IPS DF 4.7 (cell line): ENCODE measurements around the gene LAMA2.

Source experiments
- DNase-seq: peaks from one replicate; pipeline ENCODE4 v3.0.0-alpha.2; 2013; ENCODE audit warnings: low spot score; ENCODE audit errors: extremely low read depth

LAMA2 gene

DNA sequence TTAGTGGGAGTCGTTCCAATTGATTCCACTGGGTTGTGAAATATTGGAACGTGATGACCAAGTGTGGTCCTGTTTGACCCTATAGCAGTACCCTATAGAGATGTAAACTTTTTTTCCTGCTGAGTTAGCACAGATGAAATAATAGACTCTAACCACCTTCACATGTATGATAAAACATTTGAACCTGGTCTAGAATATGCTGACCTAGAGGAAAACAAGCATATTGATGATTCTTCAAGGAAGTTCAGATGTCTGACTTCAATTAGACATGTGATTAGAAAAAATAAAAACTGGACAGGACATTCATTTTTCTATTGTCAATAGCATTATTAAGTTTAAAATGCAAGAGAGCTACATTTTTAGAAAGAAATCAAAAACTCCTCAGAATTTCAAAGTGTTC lies 424.9 kb downstream of the LAMA2 start:
- no peak for DNase-seq

DNA sequence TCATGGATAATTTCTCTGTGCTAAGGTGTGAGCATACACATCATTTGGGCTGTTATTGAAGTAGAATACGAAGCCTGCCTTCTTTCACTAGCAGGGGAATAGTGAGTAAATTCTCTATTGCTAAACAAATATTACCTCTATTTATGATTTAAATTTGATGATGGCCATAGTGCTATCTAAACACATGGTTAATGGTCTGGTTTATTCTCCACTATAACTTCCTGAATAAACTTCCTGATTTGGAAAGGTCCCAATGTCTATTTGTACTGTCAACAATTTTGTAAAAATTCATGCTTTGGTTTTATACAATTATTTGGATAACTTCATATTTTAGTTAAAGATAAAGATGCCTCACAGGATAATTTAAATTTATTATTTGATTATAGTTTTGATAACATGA lies 426.2 kb downstream of the LAMA2 start:
- no peak for DNase-seq

DNA sequence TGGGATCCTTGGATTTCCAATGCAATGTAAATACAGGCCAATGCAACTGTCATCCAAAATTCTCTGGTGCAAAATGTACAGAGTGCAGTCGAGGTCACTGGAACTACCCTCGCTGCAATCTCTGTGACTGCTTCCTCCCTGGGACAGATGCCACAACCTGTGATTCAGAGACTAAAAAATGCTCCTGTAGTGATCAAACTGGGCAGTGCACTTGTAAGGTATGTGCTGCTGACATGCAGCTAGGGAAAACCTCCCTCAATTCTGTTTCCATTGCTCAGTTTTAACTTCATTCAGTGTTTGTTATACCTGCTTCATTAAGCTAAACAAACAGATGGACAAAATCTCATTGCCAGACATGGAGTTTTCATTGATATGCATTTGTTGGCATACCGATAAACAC lies 429.9 kb downstream of the LAMA2 start:
- no peak for DNase-seq

DNA sequence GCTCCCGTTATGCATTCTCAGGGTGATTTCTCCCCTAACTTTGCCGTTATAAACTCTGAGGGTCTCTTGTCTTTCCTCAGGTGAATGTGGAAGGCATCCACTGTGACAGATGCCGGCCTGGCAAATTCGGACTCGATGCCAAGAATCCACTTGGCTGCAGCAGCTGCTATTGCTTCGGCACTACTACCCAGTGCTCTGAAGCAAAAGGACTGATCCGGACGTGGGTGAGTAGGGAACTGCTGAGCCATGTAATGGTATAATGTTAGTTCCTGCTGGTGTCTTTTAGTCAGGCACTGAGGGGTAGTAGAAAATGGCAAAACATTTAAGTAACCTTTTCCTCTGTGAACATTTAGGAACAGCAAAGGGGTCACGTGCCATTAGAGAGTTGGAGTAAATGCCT lies 431.6 kb downstream of the LAMA2 start:
- no peak for DNase-seq

DNA sequence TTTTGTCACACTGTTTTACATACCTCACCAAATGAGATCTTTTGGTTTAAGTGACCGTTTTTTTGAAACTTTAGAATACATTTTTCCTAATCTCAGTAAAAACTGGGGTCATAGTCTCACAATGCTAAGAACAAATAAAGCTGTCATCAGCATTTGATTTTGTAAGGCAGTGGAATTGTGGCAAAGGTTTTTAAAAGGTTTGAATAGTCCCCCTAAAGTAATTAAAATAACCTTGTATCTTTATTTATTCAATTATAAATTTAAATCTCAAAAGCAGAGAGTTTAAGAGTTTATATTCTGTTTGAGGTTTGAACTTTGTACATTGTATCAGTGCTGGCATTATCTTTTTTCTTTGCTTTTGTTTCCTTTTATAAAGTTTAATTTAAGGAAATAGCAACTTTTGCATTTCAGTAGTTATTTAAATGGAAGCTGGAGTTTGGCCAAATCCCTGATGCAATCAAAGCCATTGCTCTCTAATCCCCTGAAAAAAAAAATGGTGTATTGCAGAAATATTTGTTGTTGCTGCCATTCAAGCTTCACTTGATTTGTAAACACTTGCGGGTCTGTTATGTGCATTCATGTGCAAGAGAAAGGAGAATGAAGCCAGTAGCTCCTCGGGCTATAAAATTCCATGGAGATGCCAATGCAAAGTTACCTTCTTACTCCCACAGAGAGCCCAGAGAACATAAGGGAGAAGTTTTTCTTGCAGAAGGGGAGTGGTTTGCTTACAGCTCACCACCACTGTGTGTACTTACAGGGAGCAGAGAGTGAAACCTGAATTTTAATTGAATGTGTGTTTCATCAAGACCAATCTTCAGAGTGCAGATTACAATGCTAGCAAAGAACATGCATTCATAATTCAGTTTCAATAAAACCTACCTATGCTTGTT lies 435.2 kb downstream of the LAMA2 start:
- peak; percentile 66 for DNase-seq

DNA sequence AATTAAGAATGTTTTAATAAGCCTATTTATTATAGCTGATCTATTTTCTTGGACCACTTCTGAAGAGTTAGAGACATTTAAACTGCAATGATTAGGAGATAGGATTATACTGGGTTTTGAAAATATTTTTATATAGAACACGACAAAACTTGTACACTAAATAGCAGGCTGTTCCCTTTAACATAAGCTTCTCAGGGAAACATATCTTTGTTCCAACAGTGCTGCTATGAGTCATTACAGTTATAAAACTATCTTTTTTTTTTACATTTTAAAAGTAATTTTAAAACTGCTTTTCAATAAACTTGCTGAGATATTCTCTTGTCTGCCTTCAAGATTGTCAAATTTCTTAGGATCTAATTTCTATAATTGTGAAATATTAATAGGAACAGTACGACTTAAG lies 438.0 kb downstream of the LAMA2 start:
- no peak for DNase-seq

DNA sequence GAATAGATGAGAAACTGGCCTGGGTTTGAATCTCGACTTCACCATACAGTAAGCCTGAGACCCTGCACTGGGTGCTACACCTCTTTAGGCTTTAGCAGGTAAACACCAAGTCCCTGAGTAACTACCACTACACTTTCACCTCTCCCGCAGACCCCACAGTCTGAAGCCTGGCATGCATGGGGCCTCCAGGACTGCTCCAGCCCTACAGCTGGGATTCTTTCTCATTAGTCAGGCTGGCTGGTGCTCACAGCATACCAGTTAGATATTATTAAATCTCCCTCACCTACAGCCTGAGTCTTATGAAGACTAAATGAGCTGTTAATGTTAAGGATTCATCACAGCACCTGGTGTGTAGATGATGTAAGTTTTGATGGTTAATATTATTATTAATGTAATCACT lies 438.4 kb downstream of the LAMA2 start:
- no peak for DNase-seq

DNA sequence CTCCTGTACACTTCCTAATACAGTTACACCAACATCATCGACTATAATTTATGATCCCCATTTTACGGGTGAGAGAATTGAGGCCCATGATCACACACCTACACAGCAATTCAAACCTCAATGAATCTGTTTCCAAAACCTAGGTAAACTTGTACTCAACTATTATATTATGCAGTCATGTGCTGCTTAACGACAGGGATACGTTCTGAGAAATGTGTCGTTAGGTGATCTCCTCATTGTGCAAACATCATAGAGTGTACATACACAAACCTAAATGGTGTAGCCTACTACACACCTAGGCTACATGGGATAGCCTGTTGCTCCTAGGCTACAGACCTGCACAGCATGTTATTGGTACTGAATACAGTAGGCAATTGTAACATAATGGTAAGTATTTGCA lies 441.4 kb downstream of the LAMA2 start:
- no peak for DNase-seq

DNA sequence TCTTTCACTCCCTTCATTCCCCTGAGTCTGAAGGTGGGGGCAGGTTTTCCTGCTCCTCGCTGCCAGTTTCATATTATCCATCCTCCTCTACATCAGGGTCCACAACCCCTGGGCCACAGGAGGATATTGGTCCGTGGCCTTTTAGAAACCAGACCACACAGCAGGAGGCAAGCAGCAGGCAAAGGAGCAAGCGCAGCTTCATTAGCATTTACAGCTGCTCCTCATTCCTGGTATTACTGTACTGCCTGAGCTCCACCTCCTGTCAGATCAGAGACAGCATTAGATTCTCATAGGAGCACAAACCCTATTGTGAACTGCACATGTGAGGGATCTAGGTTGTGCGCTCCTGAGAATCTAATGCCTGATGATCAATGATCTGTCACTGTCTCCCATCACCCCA lies 446.7 kb downstream of the LAMA2 start:
- DNase-seq, result no peak

DNA sequence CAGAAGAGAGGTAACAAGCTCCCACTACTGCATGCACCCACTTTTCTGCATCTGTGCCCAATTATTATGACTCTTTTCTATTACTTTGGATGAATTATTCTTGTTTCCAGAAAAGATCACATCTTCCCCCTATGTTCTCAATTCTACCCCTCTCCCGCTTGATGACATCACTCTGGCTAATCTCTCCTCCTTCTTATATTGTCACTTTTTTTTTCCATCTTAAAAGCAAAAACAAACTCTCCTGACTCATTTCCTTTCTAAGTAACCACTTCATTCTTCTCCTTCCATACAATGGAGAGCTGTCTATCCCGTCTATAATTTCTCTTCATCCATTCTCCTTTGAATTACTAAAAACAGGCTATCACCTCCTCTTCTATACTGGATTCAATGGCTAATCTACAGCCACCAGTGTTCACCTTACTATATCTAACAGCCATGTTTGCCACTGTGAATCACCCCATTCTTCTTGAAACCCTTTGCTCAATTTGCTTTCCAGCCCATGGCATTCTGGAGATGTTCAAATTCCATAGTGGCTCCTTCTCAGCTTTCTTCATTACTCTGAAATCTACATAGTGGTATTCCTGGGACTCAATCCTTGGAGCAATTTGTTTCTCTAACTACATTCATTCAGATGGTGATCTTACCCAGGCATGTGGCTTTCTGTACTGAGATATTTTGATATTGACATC lies 448.7 kb downstream of the LAMA2 start:
- DNase-seq, result no peak

DNA sequence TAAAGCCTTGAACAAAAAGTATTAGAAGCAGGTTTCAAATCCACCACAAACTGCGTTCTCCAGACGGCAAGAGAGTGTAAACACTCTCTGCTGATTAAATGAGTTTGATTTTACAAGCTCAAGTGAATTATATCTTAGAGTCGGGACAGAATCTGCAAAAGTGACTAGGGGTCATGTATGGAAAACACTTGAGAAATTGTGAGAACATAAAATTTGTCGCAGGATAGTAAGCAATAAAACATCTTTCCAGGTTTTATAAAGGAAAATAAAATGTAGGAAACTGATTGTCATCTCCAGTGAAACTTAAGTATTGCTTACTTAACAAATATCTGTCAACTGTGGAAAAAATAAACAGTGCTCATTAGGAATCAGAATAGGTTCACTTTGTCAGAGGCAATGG lies 452.9 kb downstream of the LAMA2 start:
- no peak for DNase-seq

DNA sequence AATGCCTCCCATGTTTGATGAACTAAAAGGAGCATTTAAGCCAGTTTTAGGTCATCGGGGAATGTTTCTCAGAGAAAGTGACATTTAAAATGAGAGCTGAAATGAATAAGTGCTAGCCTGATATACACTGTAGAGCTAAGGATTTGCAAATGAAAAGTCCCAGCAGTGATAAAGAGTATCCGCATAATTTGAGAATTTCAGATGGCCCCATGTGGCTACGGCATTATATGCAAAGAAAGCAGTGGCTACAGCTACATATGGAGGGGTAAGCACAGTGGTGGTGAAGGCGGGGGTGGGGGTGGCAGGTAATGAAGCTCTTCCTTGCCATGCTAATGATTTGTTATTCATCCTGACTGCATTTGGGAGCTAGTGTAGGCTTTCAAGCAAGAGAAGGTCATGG lies 455.7 kb downstream of the LAMA2 start:
- DNase-seq, result no peak

DNA sequence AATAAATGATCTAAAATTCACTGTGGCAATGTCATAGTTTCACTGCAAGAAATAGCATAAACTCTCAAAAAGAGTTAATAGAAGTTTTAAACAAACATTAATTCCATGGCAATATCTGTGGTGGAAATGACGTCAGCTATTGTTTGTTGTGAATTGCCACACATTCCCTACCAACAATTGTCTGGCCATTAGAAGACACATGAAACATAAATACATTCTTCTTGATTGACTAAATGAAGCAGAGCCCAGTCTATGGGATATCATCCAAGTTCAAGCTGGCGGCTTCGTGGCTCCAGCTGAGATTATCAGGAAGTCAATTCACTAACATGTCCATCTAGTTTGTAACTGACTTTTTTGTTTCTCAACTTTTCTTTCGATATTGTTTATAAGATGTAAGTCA lies 458.0 kb downstream of the LAMA2 start:
- no peak for DNase-seq

DNA sequence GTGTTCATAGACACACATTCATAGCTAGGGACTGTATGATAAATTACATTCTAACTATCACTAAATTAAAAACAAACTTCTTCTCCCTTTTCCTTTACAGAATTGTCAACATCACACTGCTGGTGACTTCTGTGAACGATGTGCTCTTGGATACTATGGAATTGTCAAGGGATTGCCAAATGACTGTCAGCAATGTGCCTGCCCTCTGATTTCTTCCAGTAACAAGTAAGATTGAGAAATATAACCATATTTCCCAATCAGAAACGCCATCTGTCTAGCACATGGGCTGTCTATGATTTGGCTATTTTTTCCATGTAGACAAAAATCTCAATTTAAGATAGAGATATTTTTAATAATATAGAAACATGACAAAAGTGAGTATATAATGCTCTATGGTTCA lies 459.3 kb downstream of the LAMA2 start:
- no peak for DNase-seq

DNA sequence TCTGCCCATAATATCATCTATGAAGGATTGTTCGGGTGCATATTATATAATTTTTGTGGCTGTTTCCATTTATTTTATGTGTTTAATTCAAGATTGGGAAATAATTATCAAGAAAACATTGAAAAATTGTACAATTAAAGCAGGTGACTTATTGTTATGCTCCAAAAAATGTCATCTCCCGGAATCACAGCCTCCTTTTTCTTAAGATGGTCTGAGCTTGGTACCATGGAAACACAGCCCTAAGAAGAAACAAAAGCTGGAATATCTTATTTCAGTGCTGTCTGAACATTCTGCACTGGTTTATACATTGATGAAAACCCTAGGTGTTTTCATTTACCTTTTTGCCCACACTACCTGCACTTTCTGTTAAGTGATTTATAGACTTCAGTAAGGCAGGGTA lies 459.9 kb downstream of the LAMA2 start:
- no peak for DNase-seq

DNA sequence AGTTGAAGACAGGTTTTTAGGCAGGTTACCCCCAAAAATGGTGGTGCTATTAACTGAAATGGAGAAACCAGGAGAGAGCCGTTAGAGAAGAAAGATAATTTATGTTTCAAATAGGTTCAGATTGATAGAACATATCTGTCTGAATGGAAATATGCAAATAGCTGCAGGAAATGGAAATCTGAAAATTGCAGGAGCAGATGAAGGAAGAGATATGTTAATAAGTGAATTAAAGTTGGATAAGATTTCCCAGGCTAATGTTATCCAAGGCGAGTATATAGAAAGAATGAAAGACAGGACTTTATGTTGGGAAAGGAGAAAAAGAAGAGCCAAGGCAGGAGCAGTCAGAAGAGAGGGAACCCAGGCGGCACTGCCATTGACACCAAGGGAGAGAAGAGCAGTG lies 461.4 kb downstream of the LAMA2 start:
- no peak for DNase-seq

DNA sequence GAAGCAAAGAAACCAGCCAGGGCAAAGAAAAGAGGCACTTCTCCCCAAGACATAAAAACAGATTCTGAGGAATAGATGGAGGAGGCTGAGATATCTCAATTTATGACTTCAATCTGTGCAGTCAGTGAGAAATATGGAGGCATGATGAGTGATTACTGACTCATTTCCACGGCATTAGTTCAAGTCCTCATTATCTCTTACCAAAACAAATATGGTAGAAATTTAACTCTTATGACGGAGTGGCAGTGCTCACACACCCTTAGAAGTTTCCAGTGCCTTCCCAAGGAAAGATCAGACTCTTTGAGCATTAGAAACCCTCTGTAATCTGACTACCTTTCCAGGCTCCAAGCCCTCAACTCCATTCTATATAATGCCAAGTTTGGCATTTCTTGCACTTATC lies 463.0 kb downstream of the LAMA2 start:
- DNase-seq, result no peak

DNA sequence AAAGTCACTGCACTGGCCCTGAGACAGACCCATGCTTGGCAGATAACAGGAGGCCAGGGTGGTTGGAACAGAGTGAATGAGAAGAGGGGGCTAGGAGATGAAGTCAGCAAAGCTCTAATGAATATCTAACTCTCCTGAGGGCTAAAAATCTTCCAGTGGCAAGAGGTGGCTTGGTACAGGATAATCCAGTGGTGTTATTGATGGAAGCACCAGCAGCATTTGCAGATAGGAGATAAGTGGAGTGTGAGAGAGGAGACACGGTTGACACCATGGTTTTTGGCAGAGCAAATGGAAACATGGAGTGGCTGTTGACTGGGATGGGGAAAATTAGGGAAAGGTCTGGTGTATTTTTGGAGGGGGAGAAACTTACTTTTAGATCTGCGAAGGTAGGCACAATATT lies 464.0 kb downstream of the LAMA2 start:
- no peak for DNase-seq

DNA sequence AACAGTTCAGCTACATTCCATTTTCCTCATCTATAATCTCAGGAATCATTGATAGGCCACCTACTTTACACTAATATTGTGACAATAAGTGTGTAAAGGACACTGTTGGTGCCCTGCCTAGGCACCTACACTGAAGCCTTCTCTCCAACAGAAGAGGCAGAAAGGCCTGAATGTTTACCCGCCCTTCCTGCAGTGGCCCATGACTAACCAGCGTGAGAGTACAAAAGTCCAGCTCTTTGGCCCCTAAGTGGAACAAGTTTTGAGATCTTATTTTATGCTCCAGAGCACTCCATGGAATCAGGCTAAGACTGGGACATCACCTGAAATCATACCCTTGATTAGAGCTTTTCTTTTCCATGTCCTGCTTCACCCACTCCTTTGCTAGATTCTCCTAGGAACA lies 467.3 kb downstream of the LAMA2 start:
- DNase-seq, result no peak

DNA sequence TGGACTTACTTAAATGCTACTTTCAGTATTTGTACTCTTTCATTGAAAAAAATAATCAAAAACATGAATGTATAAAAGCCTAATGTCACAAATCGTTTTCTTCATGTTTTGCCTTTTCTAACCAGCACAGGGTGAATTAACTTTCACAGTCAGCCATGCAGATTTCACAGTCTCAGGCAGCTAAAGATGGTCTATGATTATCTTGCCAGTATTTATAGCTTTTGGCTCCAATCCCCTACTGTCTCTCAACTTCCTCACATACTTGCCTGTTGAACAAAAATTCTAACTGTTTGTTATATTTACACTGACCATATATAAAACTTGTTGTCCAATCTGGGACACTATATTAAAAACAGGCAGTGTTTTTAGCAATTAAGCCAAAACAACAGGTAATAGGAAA lies 468.9 kb downstream of the LAMA2 start:
- no peak for DNase-seq

DNA sequence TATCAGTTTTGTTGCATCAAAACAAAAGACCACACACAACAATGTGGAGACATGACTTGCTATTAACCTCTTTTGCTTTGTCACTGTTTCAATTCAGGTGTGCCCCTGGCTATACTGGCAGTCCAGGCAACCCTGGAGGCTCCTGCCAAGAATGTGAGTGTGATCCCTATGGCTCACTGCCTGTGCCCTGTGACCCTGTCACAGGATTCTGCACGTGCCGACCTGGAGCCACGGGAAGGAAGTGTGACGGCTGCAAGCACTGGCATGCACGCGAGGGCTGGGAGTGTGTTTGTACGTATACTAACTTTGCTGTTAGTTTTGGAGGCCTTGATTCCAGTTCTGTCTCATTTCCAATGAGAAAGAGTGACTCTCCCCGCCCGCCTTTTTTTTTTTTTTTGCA lies 470.1 kb downstream of the LAMA2 start:
- no peak for DNase-seq

DNA sequence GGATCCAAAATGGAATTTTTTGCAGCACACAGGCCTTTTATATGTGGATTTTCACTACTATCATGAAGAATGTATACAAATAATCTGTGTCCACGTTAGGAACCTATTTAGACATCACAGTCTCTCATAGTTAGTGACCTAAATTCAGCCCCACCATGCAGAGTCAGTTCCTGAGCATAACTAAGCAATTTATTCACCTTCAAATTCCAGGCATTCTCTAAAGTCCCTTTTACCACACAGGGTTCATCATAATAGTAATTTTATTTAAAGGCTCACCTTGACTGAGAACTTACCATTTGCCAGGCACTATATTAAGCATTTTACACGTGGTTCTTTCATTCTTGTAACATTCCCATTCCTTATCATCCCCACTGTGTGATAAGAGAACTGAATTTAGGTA lies 473.2 kb downstream of the LAMA2 start:
- DNase-seq, result no peak
